WI38 (cell line): ENCODE results near the gene IGFL1.
"Not testable (repeated sequence)": the region's sequence is repeated elsewhere in the genome, so short reads cannot be mapped to it uniquely, and the experiment has no call there.

Source experiments
- H3K4me3 ChIP-seq: 2 replicates; pipeline ENCODE4 v1.5.1; 2011; ENCODE audit warnings: low read depth, mild to moderate bottlenecking, control low read depth, low read length
- TF ChIP-seq, protein P1 (sequence below): IDR thresholded peaks from 2 replicates; pipeline ENCODE4 v1.5.1; 2012; ENCODE audit warnings: low read depth, mild to moderate bottlenecking, control low read depth, low read length

IGFL1 gene

DNA sequence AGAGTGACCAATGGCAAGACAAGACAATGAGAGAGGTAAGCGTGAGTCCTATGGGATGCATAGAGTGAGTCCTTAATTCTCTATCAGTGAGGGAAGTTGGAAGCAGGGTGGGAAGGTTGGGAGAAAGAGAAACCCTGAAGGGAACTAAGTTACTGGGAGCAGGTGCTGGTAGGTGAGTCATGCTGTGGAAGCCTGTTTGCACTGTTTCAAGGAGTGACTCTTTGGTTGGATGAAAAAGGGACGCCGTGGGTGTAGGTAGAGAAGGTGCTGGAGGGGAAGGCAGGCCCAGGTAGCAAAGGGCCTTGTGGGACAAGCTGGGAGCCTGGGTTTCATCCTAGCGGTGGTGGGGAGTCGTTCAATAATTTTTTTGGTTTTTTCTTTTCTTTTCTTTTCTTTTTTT lies 21.9 kb downstream of the IGFL1 start:
- TF ChIP-seq, protein P1, sequence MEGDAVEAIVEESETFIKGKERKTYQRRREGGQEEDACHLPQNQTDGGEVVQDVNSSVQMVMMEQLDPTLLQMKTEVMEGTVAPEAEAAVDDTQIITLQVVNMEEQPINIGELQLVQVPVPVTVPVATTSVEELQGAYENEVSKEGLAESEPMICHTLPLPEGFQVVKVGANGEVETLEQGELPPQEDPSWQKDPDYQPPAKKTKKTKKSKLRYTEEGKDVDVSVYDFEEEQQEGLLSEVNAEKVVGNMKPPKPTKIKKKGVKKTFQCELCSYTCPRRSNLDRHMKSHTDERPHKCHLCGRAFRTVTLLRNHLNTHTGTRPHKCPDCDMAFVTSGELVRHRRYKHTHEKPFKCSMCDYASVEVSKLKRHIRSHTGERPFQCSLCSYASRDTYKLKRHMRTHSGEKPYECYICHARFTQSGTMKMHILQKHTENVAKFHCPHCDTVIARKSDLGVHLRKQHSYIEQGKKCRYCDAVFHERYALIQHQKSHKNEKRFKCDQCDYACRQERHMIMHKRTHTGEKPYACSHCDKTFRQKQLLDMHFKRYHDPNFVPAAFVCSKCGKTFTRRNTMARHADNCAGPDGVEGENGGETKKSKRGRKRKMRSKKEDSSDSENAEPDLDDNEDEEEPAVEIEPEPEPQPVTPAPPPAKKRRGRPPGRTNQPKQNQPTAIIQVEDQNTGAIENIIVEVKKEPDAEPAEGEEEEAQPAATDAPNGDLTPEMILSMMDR: no peak
- no peak overlapping the region for H3K4me3 ChIP-seq

DNA sequence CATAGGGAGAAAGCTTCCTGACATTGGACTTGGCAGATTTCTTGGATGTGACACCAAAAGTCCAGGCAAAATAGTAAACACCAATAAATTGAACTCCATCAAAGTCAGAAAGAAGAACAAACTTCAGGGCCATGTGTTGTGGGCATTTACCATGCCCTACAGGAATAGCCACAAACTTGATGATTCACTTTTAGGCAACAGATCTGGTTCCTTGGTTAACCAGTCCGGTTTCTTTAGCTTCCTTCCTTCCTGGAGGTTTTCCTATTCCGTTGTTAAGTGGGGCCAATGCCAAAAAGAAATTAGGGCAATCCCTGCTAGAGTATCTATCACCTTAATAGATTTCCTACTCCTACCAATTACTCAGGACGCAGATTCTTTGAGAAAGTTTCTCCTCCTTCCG lies 25.2 kb downstream of the IGFL1 start:
- TF ChIP-seq, protein P1: no peak
- H3K4me3 ChIP-seq: no peak overlapping the region

DNA sequence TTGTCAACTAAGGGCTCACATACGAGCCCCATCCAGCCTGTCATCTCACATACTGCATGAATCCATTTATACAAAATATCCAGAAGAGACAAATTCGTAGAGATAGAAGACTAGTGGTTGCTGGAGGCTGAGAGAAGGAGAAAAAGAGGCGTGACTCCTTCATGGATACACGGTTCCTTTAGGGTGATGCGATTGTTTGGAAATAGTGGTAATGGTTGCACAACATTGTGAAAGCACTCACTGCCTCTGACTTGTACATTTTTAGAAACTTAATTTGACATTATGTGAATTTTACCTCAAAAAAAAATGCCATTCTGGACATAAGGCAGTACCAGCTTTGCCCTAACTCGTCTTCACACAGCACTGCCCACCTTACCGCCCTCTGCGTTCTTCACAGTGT lies 27.3 kb downstream of the IGFL1 start:
- TF ChIP-seq, protein P1: no peak
- no peak overlapping the region for H3K4me3 ChIP-seq

DNA sequence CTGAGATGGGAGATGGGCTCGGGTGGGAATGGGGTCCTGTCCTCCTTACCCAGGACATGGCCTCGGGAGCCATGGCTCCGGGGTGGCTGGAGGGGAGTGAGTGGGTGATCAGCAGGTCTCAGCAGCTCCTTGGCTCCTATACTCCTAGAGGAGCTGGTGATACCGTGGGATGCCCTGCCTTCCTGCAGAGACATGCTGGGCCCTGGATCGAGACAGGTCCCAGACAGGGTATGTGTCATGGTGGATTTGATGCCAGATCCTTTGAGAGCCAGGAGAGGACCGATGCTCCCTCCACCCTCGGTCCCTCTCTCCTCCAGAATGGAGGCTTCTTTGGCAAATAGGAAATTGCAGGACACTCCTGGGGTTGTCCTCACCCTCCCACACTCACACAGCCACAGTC lies 32.0 kb downstream of the IGFL1 start:
- not testable (repeated sequence) for H3K4me3 ChIP-seq

DNA sequence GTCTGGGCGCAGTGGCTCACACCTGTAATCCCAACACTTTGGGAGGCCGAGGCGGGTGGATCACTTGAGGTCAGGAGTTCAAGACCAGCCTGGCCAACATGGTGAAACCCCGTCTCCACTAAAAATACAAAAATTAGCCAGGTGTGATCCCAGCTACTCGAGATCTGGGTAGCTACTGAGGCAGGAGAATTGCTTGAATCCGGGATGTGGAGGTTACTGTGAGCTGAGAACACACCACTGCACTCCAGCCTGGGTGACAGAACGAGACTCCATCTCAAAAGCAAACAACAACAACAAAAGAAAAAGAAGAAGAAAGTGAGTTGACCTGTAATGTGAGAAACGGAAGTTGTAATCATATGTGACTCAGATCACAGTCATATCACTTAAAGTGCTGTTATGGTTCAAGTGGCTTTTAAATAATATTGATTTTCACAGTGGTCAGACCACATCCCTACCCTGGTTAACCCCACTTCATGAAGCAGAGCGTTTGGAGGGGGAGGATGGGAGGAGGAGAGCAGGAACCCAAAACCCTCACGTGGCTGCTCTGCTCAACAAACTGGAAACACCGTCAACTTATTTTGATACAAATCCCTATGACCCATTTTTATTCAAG lies 33.2 kb downstream of the IGFL1 start:
- not testable (repeated sequence) for H3K4me3 ChIP-seq

DNA sequence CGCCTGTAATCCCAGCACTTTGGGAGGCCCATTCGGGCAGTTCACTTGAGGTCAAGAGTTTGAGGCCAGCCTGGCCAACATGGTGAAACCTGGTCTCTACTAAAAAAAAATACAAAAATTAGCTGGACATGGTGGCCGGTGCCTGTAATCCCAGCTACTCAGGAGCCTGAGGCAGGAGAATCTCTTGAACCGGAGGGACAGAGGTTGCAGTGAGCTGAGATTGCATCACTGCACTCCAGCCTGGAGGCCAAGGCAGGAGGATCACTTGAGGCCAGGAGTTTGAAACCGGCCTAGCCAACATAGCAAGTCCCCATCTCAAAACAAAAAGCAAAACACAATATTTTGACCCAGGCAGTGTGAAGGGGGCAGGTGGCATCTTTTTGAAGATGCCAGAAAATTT lies 35.3 kb downstream of the IGFL1 start:
- not testable (repeated sequence) for H3K4me3 ChIP-seq

DNA sequence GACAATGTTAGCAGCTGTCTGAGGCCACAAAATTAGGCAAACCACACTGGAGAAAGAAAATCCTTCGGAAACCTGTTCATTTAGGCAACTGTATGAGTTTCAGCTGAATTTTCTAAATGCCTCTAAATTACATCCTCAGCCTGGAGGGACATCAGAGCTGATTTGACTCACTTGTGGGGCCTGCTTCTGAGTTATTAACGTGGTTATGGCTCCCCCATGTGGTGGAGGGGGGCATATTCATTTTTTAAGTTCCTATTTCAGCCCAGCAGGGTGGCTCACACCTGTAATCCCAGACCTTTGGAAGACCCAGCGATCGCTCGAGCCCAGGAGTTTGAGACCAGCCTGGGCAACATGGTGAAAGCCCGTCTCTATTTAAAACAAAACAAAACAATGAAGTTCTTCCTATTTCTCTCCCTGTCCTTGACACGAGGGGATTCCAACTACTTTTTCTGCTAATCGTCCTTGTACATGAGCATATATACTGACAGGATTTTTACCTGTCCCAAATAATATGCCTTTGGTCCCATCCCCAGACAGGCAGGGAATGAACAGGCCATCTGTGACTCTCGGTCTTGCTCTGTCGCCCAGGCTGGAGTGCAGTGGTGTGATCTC lies 35.8 kb downstream of the IGFL1 start:
- TF ChIP-seq, protein P1: peak; percentile 76
- H3K4me3 ChIP-seq: no peak overlapping the region

DNA sequence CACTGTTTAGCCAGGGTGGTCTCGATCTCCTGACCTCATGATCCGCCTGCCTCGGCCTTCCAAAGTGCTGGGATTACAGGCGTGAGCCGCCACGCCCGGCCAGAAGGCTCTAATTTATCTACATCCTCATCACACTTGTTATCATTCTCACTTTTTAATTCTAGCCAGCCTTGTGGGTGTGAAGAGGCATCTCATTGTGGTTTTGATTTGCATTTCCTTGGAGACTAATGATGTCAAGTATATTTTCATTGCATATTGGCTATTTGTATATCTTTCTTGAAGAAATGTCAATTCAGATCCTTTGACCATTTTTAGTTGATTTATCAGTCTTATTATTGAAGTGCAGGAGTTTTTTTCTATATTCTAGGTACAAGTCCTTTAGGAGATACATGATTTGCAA lies 39.6 kb downstream of the IGFL1 start:
- TF ChIP-seq, protein P1: no peak
- no peak overlapping the region for H3K4me3 ChIP-seq

DNA sequence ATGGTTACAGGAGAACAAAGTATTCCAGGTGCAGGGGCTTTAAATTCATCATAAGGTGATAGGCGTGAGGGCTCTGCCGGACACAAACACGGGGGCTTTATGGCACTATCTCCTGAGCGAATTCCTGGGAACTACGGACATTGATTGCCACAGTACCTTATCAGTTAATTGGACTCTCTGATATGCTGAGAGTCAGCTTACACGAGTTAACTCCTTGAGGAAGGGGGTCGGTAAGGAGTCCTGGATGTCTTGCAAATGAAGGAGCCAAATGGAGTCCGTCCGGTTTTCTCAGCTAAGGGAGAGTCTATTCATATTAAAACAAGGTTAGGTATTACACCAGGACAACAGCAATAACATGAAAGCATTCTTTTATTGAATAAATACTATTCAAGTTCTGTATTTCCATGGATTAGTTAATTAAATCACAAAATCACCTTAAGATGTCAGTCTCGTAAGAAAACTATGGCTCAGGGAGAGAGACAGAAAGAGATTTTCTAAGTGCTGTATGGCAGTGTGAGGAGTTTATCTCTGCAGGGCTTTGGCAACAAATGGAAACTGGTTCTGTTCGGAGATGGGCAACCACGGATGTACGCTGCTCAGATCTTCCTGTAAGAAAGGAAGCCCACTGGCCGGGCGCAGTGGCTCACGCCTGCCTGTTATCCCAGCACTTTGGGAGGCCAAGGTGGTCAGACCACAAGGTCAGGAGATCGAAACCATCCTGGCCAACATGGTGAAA lies 41.1 kb downstream of the IGFL1 start:
- TF ChIP-seq, protein P1: no peak
- no peak overlapping the region for H3K4me3 ChIP-seq
